HEK293 (cell line): ENCODE measurements around the gene SLC49A3.

Experiments used
- CTCF ChIA-PET: fragments of 350-600 bp; formaldehyde crosslinking; extraction: SDS; loops from one replicate; lab custom pipeline; 2021; ENCODE audit warnings: antibody characterized with exemption; lab: Yijun Ruan, JAX
- POLR2A ChIA-PET: fragments of 300-600 bp; formaldehyde crosslinking; extraction: SDS; loops from one replicate; lab custom pipeline; 2020; ENCODE audit warnings: antibody characterized with exemption, inconsistent platforms; lab: Yijun Ruan, JAX
- H3K27ac ChIP-seq: fragments of 200-500 bp; sonication (Bioruptor generic); 2 replicates; pipeline ENCODE4 v1.5.1; 2014; ENCODE audit warnings: low read depth, low read length, control low read depth, inconsistent platforms; ENCODE audit errors: extremely low read depth
- H3K36me3 ChIP-seq, 2 experiments: fragments of 200-500 bp in 1 of 2; sonication (Bioruptor generic) in 1 of 2; 1 replicate in 1 of 2; 2 replicates in 1 of 2; pipeline ENCODE4 v1.5.1; 2014 to 2017; ENCODE audit warnings: inconsistent platforms in 2 of 2, low read length in 2 of 2; ENCODE audit not compliant: control insufficient read depth in 2 of 2, insufficient read depth in 1 of 2
- H3K4me1 ChIP-seq: fragments of 200-500 bp; sonication (Bioruptor generic); 2 replicates; pipeline ENCODE4 v1.5.1; 2014; ENCODE audit warnings: mild to moderate bottlenecking, low read length, inconsistent platforms; ENCODE audit not compliant: control insufficient read depth, insufficient read depth
- H3K4me3 ChIP-seq: 2 replicates; pipeline ENCODE4 v1.5.1; 2011; ENCODE audit warnings: low read depth, mild to moderate bottlenecking, control low read depth, low read length, moderate library complexity
- H3K9me3 ChIP-seq: fragments of 200-500 bp; sonication (Bioruptor generic); 2 replicates; pipeline ENCODE4 v1.5.1; 2014; ENCODE audit warnings: low read depth, low read length, inconsistent platforms; ENCODE audit not compliant: control insufficient read depth, insufficient read depth
- BCL11B ChIP-seq: fragments of 450-650 bp; formaldehyde crosslinking; IDR thresholded peaks from 2 replicates; pipeline ENCODE4 v1.5.1; 2016; ENCODE audit warnings: low read depth, missing biosample characterization, missing genetic modification characterization
- EGR2 ChIP-seq: fragments of 450-650 bp; formaldehyde crosslinking; IDR thresholded peaks from 2 replicates; pipeline ENCODE4 v1.5.1; 2016; ENCODE audit warnings: low read depth, missing biosample characterization, missing genetic modification characterization
- KLF8 ChIP-seq: fragments of 450-650 bp; formaldehyde crosslinking; IDR thresholded peaks from 2 replicates; pipeline ENCODE4 v1.5.1; 2016; ENCODE audit warnings: missing biosample characterization, missing genetic modification characterization
- MEIS1 ChIP-seq: sonication (generic); formaldehyde crosslinking; IDR thresholded peaks from 2 replicates; pipeline ENCODE4 v1.8.1; 2022; ENCODE audit warnings: missing genetic modification reagents, mild to moderate bottlenecking, borderline replicate concordance
- OSR2 ChIP-seq: fragments of 450-650 bp; formaldehyde crosslinking; IDR thresholded peaks from 2 replicates; pipeline ENCODE4 v1.5.1; 2016; ENCODE audit warnings: missing biosample characterization, missing genetic modification characterization
- RBAK ChIP-seq: fragments of 450-650 bp; formaldehyde crosslinking; IDR thresholded peaks from 2 replicates; pipeline ENCODE4 v1.5.1; 2016; ENCODE audit warnings: missing biosample characterization, missing genetic modification characterization
- TRIM28 ChIP-seq: IDR thresholded peaks from 2 replicates; pipeline ENCODE4 v1.6.1; 2011; ENCODE audit warnings: low read length, control low read depth, borderline replicate concordance
- ZBTB20 ChIP-seq: fragments of 450-650 bp; formaldehyde crosslinking; IDR thresholded peaks from 2 replicates; pipeline ENCODE4 v1.5.1; 2016; ENCODE audit warnings: missing biosample characterization, missing genetic modification characterization
- ZFP41 ChIP-seq: fragments of 450-650 bp; formaldehyde crosslinking; IDR thresholded peaks from 2 replicates; pipeline ENCODE4 v1.5.1; 2016; ENCODE audit warnings: missing biosample characterization, missing genetic modification characterization, borderline replicate concordance
- ZFP69B ChIP-seq: fragments of 450-650 bp; formaldehyde crosslinking; IDR thresholded peaks from 2 replicates; pipeline ENCODE4 v1.5.1; 2016; ENCODE audit warnings: missing biosample characterization, missing genetic modification characterization
- ZNF132 ChIP-seq: fragments of 450-650 bp; formaldehyde crosslinking; IDR thresholded peaks from 2 replicates; pipeline ENCODE4 v1.5.1; 2017; ENCODE audit warnings: missing biosample characterization, missing genetic modification characterization, borderline replicate concordance
- ZNF174 ChIP-seq: fragments of 450-650 bp; formaldehyde crosslinking; IDR thresholded peaks from 2 replicates; pipeline ENCODE4 v1.5.0; 2017; ENCODE audit warnings: missing biosample characterization, mild to moderate bottlenecking, missing genetic modification characterization
- ZNF202 ChIP-seq: fragments of 450-650 bp; formaldehyde crosslinking; IDR thresholded peaks from 2 replicates; pipeline ENCODE4 v1.5.1; 2016; ENCODE audit warnings: missing biosample characterization, missing genetic modification characterization, borderline replicate concordance
- ZNF23 ChIP-seq: fragments of 450-650 bp; formaldehyde crosslinking; IDR thresholded peaks from 2 replicates; pipeline ENCODE4 v1.5.1; 2016; ENCODE audit warnings: missing biosample characterization, missing genetic modification characterization, borderline replicate concordance
- ZNF274 ChIP-seq, 2 experiments: fragments of 200-500 bp in 1 of 2; fragments of 450-650 bp in 1 of 2; sonication (Bioruptor generic) in 1 of 2; formaldehyde crosslinking in 1 of 2; IDR thresholded peaks; 2 replicates each; pipeline versions ENCODE4 v1.5.1 to v1.6.1; 2014 to 2016; ENCODE audit warnings: borderline replicate concordance in 1 of 2, inconsistent platforms in 1 of 2, low read length in 1 of 2, missing biosample characterization in 1 of 2, missing genetic modification characterization in 1 of 2
- ZNF433 ChIP-seq: fragments of 450-650 bp; formaldehyde crosslinking; IDR thresholded peaks from 2 replicates; pipeline ENCODE4 v1.5.1; 2016; ENCODE audit warnings: missing biosample characterization, missing genetic modification characterization, low read depth
- ZNF529 ChIP-seq: fragments of 450-650 bp; formaldehyde crosslinking; IDR thresholded peaks from 2 replicates; pipeline ENCODE4 v1.5.1; 2017; ENCODE audit warnings: missing genetic modification characterization, missing biosample characterization; ENCODE audit not compliant: insufficient replicate concordance
- ZNF544 ChIP-seq: fragments of 450-650 bp; formaldehyde crosslinking; IDR thresholded peaks from 2 replicates; pipeline ENCODE4 v1.5.0; 2017; ENCODE audit warnings: missing biosample characterization, missing genetic modification characterization
- ZNF624 ChIP-seq: fragments of 450-650 bp; formaldehyde crosslinking; IDR thresholded peaks from 2 replicates; pipeline ENCODE4 v1.5.1; 2017; ENCODE audit warnings: missing biosample characterization, missing genetic modification characterization
- ZNF670 ChIP-seq: fragments of 450-650 bp; formaldehyde crosslinking; IDR thresholded peaks from 2 replicates; pipeline ENCODE4 v1.5.1; 2016; ENCODE audit warnings: missing biosample characterization, missing genetic modification characterization, low read depth
- ZNF707 ChIP-seq: fragments of 450-650 bp; formaldehyde crosslinking; IDR thresholded peaks from 2 replicates; pipeline ENCODE4 v1.5.1; 2016; ENCODE audit warnings: missing biosample characterization, missing genetic modification characterization
- ZNF776 ChIP-seq: fragments of 450-650 bp; formaldehyde crosslinking; IDR thresholded peaks from 2 replicates; pipeline ENCODE4 v1.5.0; 2017; ENCODE audit warnings: missing biosample characterization, missing genetic modification characterization, borderline replicate concordance
- ZNF777 ChIP-seq: fragments of 450-650 bp; formaldehyde crosslinking; IDR thresholded peaks from 2 replicates; pipeline ENCODE4 v1.5.1; 2017; ENCODE audit warnings: missing biosample characterization, missing genetic modification characterization, borderline replicate concordance
- ZNF830 ChIP-seq: fragments of 450-650 bp; IDR thresholded peaks from 2 replicates; pipeline ENCODE4 v1.5.0; 2018; ENCODE audit warnings: missing biosample characterization, missing genetic modification characterization, low read depth, mild to moderate bottlenecking, moderate library complexity
- TF ChIP-seq, protein P1 (sequence below): fragments of 450-650 bp; formaldehyde crosslinking; IDR thresholded peaks from 2 replicates; pipeline ENCODE4 v1.5.1; 2016; ENCODE audit warnings: missing biosample characterization, missing genetic modification characterization
- TF ChIP-seq, protein P2 (sequence below): fragments of 450-650 bp; formaldehyde crosslinking; IDR thresholded peaks from 2 replicates; pipeline ENCODE4 v1.5.1; 2016; ENCODE audit warnings: missing biosample characterization, missing genetic modification characterization
- TF ChIP-seq, protein P3 (sequence below): fragments of 450-650 bp; formaldehyde crosslinking; IDR thresholded peaks from 2 replicates; pipeline ENCODE4 v1.5.1; 2016; ENCODE audit warnings: missing biosample characterization, missing genetic modification characterization

Gene SLC49A3

DNA sequence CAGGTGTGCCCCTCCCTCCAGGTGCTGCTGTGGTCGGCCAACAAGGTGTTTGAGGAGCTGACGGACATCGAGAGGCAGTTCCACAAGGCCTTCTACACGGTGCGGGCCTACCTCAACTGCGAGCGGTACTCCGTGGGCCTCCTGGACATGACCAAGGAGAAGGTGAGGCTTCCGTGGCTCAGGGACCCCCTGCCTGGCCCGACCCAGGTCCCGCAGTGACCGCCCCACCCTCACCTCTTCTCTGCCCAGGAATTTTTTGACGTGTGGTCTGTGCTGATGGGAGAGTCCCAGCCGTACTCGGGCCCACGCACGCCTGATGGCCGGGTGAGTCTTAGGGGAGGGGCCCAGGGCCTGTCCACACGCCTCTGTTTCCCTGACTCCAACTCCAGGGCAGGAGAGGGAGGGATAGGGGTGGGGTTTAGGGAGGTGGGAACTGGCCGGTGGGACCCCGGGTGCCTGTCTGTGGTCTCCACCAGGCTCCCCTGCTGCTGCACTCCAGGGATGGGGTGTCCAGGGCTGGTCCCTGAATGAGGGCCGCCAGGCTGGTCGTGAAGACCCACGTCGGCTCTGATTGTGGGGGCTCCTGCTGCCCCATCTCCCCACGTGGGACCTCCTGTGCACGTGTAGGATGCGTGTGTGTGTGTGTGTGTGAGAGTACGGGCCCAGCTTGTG is 35.0 kb downstream of the SLC49A3 start:
- CTCF ChIA-PET, result no interaction called here
- no peaks in the 10 kb centered on the region for H3K36me3 ChIP-seq
- TF ChIP-seq ZNF202 (no peak), ZNF776 (tag by site-specific recombination) (no peak), ZNF624 (tag by site-specific recombination) (no peak), RBAK (tag by site-specific recombination) (no peak), BCL11B (no peak), ZFP41 (no peak), EGR2 (tag by site-specific recombination) (no peak), ZNF274 (IDR thresholded peaks at IDR 0.05; ENCODE audit: low read length) (no peak), ZNF274 (tag by site-specific recombination; IDR thresholded peaks at IDR 0.05; ENCODE audit: borderline replicate concordance) (no peak), ZNF174 (tag by site-specific recombination) (no peak), ZNF670 (tag by site-specific recombination) (no peak), ZNF132 (tag by site-specific recombination) (no peak), ZFP69B (tag by site-specific recombination) (no peak), KLF8 (no peak), MEIS1 (no peak), ZNF777 (tag by site-specific recombination) (no peak)
- TF ChIP-seq, protein P1, sequence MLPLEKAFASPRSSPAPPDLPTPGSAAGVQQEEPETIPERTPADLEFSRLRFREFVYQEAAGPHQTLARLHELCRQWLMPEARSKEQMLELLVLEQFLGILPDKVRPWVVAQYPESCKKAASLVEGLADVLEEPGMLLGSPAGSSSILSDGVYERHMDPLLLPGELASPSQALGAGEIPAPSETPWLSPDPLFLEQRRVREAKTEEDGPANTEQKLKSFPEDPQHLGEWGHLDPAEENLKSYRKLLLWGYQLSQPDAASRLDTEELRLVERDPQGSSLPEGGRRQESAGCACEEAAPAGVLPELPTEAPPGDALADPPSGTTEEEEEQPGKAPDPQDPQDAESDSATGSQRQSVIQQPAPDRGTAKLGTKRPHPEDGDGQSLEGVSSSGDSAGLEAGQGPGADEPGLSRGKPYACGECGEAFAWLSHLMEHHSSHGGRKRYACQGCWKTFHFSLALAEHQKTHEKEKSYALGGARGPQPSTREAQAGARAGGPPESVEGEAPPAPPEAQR (tag by site-specific recombination), result no peak
- TF ChIP-seq, protein P2, sequence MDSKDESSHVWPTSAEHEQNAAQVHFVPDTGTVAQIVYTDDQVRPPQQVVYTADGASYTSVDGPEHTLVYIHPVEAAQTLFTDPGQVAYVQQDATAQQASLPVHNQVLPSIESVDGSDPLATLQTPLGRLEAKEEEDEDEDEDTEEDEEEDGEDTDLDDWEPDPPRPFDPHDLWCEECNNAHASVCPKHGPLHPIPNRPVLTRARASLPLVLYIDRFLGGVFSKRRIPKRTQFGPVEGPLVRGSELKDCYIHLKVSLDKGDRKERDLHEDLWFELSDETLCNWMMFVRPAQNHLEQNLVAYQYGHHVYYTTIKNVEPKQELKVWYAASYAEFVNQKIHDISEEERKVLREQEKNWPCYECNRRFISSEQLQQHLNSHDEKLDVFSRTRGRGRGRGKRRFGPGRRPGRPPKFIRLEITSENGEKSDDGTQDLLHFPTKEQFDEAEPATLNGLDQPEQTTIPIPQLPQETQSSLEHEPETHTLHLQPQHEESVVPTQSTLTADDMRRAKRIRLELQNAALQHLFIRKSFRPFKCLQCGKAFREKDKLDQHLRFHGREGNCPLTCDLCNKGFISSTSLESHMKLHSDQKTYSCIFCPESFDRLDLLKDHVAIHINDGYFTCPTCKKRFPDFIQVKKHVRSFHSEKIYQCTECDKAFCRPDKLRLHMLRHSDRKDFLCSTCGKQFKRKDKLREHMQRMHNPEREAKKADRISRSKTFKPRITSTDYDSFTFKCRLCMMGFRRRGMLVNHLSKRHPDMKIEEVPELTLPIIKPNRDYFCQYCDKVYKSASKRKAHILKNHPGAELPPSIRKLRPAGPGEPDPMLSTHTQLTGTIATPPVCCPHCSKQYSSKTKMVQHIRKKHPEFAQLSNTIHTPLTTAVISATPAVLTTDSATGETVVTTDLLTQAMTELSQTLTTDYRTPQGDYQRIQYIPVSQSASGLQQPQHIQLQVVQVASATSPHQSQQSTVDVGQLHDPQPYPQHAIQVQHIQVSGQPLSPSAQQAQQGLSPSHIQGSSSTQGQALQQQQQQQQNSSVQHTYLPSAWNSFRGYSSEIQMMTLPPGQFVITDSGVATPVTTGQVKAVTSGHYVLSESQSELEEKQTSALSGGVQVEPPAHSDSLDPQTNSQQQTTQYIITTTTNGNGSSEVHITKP (tag by site-specific recombination), result no peak
- no peak overlapping the region for H3K27ac ChIP-seq
- no peaks in the 10 kb centered on the region for H3K9me3 ChIP-seq
- H3K4me3 ChIP-seq, result no peak overlapping the region
- POLR2A ChIA-PET, result no interaction called here
- H3K4me1 ChIP-seq, result no peaks in the 10 kb centered on the region

DNA sequence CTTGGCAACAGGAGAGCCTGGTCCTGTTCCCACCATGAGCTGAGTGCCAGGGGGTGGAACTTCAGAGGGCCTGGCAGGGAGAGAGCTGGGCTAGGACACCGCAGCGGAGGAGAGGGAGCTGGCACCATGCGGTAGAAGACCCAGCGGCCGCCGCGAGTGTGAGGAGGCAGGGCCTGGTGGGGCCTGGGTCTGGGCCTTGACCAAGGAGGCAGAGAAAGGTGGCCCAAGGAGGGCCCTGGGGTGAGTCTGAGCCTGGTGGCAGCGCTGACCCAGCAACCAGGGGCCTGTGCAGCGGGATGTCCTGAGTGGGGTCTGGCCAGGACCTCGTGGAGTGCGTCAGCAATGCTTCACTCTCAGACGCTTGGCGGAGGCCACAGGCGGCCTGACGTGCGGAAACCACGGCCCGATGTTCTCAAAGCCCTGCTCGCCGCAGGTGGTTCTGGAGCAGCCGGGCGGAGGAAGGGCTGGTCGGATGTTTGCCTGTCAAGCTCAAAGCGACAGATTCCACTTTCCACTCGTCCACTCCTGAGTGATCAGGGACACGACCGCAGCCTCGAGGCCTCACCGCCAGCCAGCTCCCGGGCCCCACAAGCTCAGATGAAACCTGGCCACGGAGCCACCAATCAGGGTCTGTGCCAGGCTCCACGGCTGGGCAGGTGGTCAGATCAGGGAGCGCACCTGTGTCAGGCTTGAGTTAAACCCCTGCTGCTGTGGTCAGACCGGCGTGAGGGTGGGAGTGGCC is 35.7 kb downstream of the SLC49A3 start:
- CTCF ChIA-PET, result no interaction called here
- H3K27ac ChIP-seq, result no peak overlapping the region
- H3K4me3 ChIP-seq, result no peak overlapping the region
- POLR2A ChIA-PET, result no interaction called here
- H3K4me1 ChIP-seq, result no peaks in the 10 kb centered on the region
- TF ChIP-seq ZNF544, result no peak
- TF ChIP-seq ZNF529, result no peak
- TF ChIP-seq ZNF23 (tag by site-specific recombination), result no peak
- no peak for TF ChIP-seq TRIM28
- no peak for TF ChIP-seq ZNF830 (tag by site-specific recombination)
- TF ChIP-seq ZNF707 (tag by site-specific recombination), result no peak
- TF ChIP-seq, protein P3, sequence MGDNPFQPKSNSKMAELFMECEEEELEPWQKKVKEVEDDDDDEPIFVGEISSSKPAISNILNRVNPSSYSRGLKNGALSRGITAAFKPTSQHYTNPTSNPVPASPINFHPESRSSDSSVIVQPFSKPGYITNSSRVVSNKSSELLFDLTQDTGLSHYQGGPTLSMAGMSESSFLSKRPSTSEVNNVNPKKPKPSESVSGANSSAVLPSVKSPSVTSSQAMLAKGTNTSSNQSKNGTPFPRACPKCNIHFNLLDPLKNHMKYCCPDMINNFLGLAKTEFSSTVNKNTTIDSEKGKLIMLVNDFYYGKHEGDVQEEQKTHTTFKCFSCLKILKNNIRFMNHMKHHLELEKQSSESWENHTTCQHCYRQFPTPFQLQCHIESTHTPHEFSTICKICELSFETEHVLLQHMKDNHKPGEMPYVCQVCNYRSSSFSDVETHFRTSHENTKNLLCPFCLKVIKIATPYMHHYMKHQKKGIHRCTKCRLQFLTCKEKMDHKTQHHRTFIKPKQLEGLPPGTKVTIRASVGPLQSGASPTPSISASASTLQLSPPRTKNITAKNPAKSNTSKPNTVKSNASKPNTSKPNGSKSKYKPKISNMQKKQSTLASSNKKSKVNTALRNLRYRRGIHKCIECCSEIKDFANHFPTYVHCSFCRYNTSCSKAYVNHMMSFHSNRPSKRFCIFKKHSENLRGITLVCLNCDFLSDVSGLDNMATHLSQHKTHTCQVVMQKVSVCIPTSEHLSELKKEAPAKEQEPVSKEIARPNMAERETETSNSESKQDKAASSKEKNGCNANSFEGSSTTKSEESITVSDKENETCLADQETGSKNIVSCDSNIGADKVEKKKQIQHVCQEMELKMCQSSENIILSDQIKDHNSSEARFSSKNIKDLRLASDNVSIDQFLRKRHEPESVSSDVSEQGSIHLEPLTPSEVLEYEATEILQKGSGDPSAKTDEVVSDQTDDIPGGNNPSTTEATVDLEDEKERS, result no peak
- TF ChIP-seq ZBTB20 (tag by site-specific recombination), result no peak
- TF ChIP-seq ZNF433 (tag by site-specific recombination), result no peak
- TF ChIP-seq OSR2 (tag by site-specific recombination), result no peak
- no peaks in the 10 kb centered on the region for H3K9me3 ChIP-seq
- no peaks in the 10 kb centered on the region for H3K36me3 ChIP-seq
